ENCODE results near the gene KCND3.

Gene KCND3

GRCh38 chr1:111981090-111981489 is 8.4 kb downstream of the KCND3 start:
- Histone ChIP-seq H3K4me1 (ENCODE audit: insufficient read depth, low read length, poor library complexity, severe bottlenecking) (no peaks in the 10 kb centered on the region), H2AFZ (ENCODE audit: low read length) (no peak overlapping the region), H3K36me3 (ENCODE audit: insufficient read depth, low read length) (no peaks in the 10 kb centered on the region)

GRCh38 chr1:111980686-111981085 is 8.8 kb downstream of the KCND3 start:
- no peaks in the 10 kb centered on the region for H3K4me1 ChIP-seq (ENCODE audit: insufficient read depth, low read length, poor library complexity, severe bottlenecking)
- no peak overlapping the region for H3K4me3 ChIP-seq (ENCODE audit: low read length, poor library complexity, severe bottlenecking)
- no peak overlapping the region for H2AFZ ChIP-seq (ENCODE audit: low read length)
- H3K9me3 ChIP-seq (ENCODE audit: insufficient read depth, low read depth, low read length), result no peaks in the 10 kb centered on the region
- H3K4me2 ChIP-seq (ENCODE audit: low read depth, low read length, poor library complexity, severe bottlenecking), result no peak overlapping the region
- no peaks in the 10 kb centered on the region for H3F3A ChIP-seq (ENCODE audit: low read depth)
- H4K20me1 ChIP-seq (ENCODE audit: insufficient read depth, low read length, poor library complexity, severe bottlenecking), result no peaks in the 10 kb centered on the region
- H3K36me3 ChIP-seq (ENCODE audit: insufficient read depth, low read length), result no peaks in the 10 kb centered on the region
- no peak overlapping the region for H3K9ac ChIP-seq (ENCODE audit: low read depth, low read length, poor library complexity, severe bottlenecking)
- H3K27me3 ChIP-seq (ENCODE audit: insufficient read depth, low read length, poor library complexity, severe bottlenecking), result no peaks in the 10 kb centered on the region
- no peaks in the 10 kb centered on the region for H3K9me2 ChIP-seq (replicated peaks; ENCODE audit: low read depth, low read length)
- no peaks in the 10 kb centered on the region for H3K79me2 ChIP-seq (ENCODE audit: insufficient read depth, low read length)
- no peak for TF ChIP-seq EZH2phosphoT487 (IDR thresholded peaks at IDR 0.05; ENCODE audit: borderline replicate concordance)
- no peak for TF ChIP-seq CTCF (conservative IDR thresholded peaks at IDR 0.05; ENCODE audit: low read length)

More at GRCh38 chr1:111981090-111981489, 8.4 kb downstream of the KCND3 start:
- Histone ChIP-seq H3K79me2 (ENCODE audit: insufficient read depth, low read length) (no peaks in the 10 kb centered on the region), H3K27me3 (ENCODE audit: insufficient read depth, low read length, poor library complexity, severe bottlenecking) (no peaks in the 10 kb centered on the region), H3K4me2 (ENCODE audit: low read depth, low read length, poor library complexity, severe bottlenecking) (no peak overlapping the region), H3K9me3 (ENCODE audit: insufficient read depth, low read depth, low read length) (no peaks in the 10 kb centered on the region), H3K4me3 (ENCODE audit: low read length, poor library complexity, severe bottlenecking) (no peak overlapping the region), H4K20me1 (ENCODE audit: insufficient read depth, low read length, poor library complexity, severe bottlenecking) (no peaks in the 10 kb centered on the region), H3K9ac (ENCODE audit: low read depth, low read length, poor library complexity, severe bottlenecking) (no peak overlapping the region), H3F3A (ENCODE audit: low read depth) (no peaks in the 10 kb centered on the region), H3K9me2 (replicated peaks; ENCODE audit: low read depth, low read length) (no peaks in the 10 kb centered on the region)
- TF ChIP-seq CTCF (conservative IDR thresholded peaks at IDR 0.05; ENCODE audit: low read length), result no peak

GRCh38 chr1:111978695-111979094 is 10.8 kb downstream of the KCND3 start:
- Histone ChIP-seq H3K4me3 (ENCODE audit: low read length, poor library complexity, severe bottlenecking) (no peak overlapping the region), H3F3A (ENCODE audit: low read depth) (no peaks in the 10 kb centered on the region), H3K9me2 (replicated peaks; ENCODE audit: low read depth, low read length) (no peaks in the 10 kb centered on the region), H3K9ac (ENCODE audit: low read depth, low read length, poor library complexity, severe bottlenecking) (no peak overlapping the region), H3K27me3 (ENCODE audit: insufficient read depth, low read length, poor library complexity, severe bottlenecking) (peaks cover 6% of the 10 kb centered on the region), H4K20me1 (ENCODE audit: insufficient read depth, low read length, poor library complexity, severe bottlenecking) (no peaks in the 10 kb centered on the region), H3K4me2 (ENCODE audit: low read depth, low read length, poor library complexity, severe bottlenecking) (no peak overlapping the region), H3K79me2 (ENCODE audit: insufficient read depth, low read length) (no peaks in the 10 kb centered on the region), H3K9me3 (ENCODE audit: insufficient read depth, low read depth, low read length) (no peaks in the 10 kb centered on the region), H2AFZ (ENCODE audit: low read length) (no peak overlapping the region), H3K36me3 (ENCODE audit: insufficient read depth, low read length) (no peaks in the 10 kb centered on the region), H3K4me1 (ENCODE audit: insufficient read depth, low read length, poor library complexity, severe bottlenecking) (no peaks in the 10 kb centered on the region)
- TF ChIP-seq CTCF (conservative IDR thresholded peaks at IDR 0.05; ENCODE audit: low read length) (no peak), EZH2phosphoT487 (IDR thresholded peaks at IDR 0.05; ENCODE audit: borderline replicate concordance) (no peak)
